PFSK-1 (cell line): ENCODE measurements around the gene EIF4G1.

ENCODE experiments used
- POLR2AphosphoS5 ChIP-seq: IDR thresholded peaks from 2 replicates; pipeline ENCODE4 v1.6.1; 2012; ENCODE audit warnings: low read depth, mild to moderate bottlenecking, control low read depth, low read length, moderate library complexity
- TF ChIP-seq, protein P1 (sequence below), 2 experiments: IDR thresholded peaks; 2 replicates each; pipeline versions ENCODE4 v1.6.1 to v1.8.0; 2011 to 2012; ENCODE audit warnings: low read depth in 2 of 2, low read length in 2 of 2, control low read depth in 1 of 2, inconsistent platforms in 1 of 2, mild to moderate bottlenecking in 1 of 2, moderate library complexity in 1 of 2; ENCODE audit not compliant: insufficient read depth in 1 of 2

DNA sequence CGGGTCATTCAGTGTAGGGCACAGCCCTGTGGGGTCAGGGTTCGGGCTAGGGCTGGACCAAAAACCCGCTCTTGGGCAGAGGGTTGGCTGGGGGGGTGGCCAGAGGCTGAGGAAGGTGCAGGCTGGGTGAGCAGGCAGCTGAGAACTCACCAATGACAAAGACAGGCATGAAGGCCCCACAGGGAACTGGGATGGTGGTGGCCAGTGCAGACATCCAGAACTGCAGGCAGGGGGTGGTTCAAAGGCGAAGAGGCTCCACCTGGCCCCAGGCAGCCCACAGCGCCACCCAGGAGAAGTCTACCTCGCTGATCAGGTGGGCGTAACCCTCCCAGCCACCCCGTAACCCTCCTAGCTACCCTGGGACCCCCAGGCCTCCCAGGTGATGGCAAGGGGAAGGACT is 40.3 kb downstream of the EIF4G1 start:
- no peak for TF ChIP-seq POLR2AphosphoS5
- TF ChIP-seq, protein P1, sequence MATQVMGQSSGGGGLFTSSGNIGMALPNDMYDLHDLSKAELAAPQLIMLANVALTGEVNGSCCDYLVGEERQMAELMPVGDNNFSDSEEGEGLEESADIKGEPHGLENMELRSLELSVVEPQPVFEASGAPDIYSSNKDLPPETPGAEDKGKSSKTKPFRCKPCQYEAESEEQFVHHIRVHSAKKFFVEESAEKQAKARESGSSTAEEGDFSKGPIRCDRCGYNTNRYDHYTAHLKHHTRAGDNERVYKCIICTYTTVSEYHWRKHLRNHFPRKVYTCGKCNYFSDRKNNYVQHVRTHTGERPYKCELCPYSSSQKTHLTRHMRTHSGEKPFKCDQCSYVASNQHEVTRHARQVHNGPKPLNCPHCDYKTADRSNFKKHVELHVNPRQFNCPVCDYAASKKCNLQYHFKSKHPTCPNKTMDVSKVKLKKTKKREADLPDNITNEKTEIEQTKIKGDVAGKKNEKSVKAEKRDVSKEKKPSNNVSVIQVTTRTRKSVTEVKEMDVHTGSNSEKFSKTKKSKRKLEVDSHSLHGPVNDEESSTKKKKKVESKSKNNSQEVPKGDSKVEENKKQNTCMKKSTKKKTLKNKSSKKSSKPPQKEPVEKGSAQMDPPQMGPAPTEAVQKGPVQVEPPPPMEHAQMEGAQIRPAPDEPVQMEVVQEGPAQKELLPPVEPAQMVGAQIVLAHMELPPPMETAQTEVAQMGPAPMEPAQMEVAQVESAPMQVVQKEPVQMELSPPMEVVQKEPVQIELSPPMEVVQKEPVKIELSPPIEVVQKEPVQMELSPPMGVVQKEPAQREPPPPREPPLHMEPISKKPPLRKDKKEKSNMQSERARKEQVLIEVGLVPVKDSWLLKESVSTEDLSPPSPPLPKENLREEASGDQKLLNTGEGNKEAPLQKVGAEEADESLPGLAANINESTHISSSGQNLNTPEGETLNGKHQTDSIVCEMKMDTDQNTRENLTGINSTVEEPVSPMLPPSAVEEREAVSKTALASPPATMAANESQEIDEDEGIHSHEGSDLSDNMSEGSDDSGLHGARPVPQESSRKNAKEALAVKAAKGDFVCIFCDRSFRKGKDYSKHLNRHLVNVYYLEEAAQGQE (IDR thresholded peaks at IDR 0.05; ENCODE audit: insufficient read depth in 1 of 2, low read depth in 2 of 2, low read length in 2 of 2), result no peak
